Mesenchymal stem cell (in vitro differentiated cells and primary cell): ENCODE data around the gene NIPAL4.

ENCODE experiments used
- DNase-seq: peaks from one replicate; pipeline ENCODE4 v3.0.0-alpha.2; 2013
- H2AFZ ChIP-seq: one replicate; pipeline ENCODE4 v1.6.1; 2013; ENCODE audit warnings: low read depth, mild to moderate bottlenecking, control low read depth, inconsistent platforms, low read length, moderate library complexity
- H2AK5ac ChIP-seq: 2 replicates; pipeline ENCODE4 v1.6.1; 2013; ENCODE audit warnings: low read length, moderate library complexity, mild to moderate bottlenecking, inconsistent platforms; ENCODE audit not compliant: severe bottlenecking
- H2BK120ac ChIP-seq: one replicate; pipeline ENCODE4 v1.6.1; 2013; ENCODE audit warnings: low read depth, mild to moderate bottlenecking, inconsistent platforms, low read length, moderate library complexity
- H2BK12ac ChIP-seq, 2 experiments: one replicate each; pipeline ENCODE4 v1.6.1; 2013; ENCODE audit warnings: inconsistent platforms in 2 of 2, low read length in 2 of 2, mild to moderate bottlenecking in 2 of 2, moderate library complexity in 2 of 2, control low read depth in 1 of 2
- H2BK15ac ChIP-seq: one replicate; pipeline ENCODE4 v1.6.1; 2013; ENCODE audit warnings: mild to moderate bottlenecking, low read depth, inconsistent platforms; ENCODE audit not compliant: poor library complexity, severe bottlenecking
- H2BK5ac ChIP-seq: 2 replicates; pipeline ENCODE4 v1.6.1; 2013; ENCODE audit warnings: low read depth, mild to moderate bottlenecking, low read length, control low read depth, inconsistent platforms; ENCODE audit not compliant: poor library complexity, severe bottlenecking
- H3K14ac ChIP-seq, 2 experiments: one replicate each; pipeline ENCODE4 v1.6.1; 2013; ENCODE audit warnings: inconsistent platforms in 2 of 2, low read length in 2 of 2, control low read depth in 1 of 2, mild to moderate bottlenecking in 1 of 2, moderate library complexity in 1 of 2
- H3K18ac ChIP-seq, 2 experiments: one replicate each; pipeline ENCODE4 v1.6.1; 2013; ENCODE audit warnings: inconsistent platforms in 2 of 2, low read length in 2 of 2, control low read depth in 1 of 2, low read depth in 1 of 2, mild to moderate bottlenecking in 1 of 2
- H3K23ac ChIP-seq, 2 experiments: one replicate each; pipeline ENCODE4 v1.6.1; 2013; ENCODE audit warnings: inconsistent platforms in 2 of 2, low read length in 2 of 2, mild to moderate bottlenecking in 2 of 2, moderate library complexity in 2 of 2, control low read depth in 1 of 2
- H3K27ac ChIP-seq: 2 replicates; pipeline ENCODE4 v1.5.1; 2013; ENCODE audit warnings: mild to moderate bottlenecking, moderate library complexity, low read length, control low read depth, inconsistent platforms; ENCODE audit not compliant: poor library complexity, severe bottlenecking
- H3K27me3 ChIP-seq, 2 experiments: 2 replicates each; pipeline versions ENCODE4 v1.6.1 to v1.7.0; 2013; ENCODE audit warnings: low read length in 2 of 2, mild to moderate bottlenecking in 2 of 2, moderate library complexity in 2 of 2, control low read depth in 1 of 2, inconsistent platforms in 1 of 2; ENCODE audit not compliant: control insufficient read depth in 1 of 2, insufficient read depth in 1 of 2
- H3K36me3 ChIP-seq, 2 experiments: 2 replicates each; pipeline versions ENCODE4 v1.6.1 to v1.7.0; 2013; ENCODE audit warnings: low read length in 2 of 2, control low read depth in 1 of 2, inconsistent platforms in 1 of 2, low read depth in 1 of 2, mild to moderate bottlenecking in 1 of 2; ENCODE audit not compliant: insufficient read depth in 2 of 2, control insufficient read depth in 1 of 2
- H3K4ac ChIP-seq, 2 experiments: one replicate each; pipeline ENCODE4 v1.6.1; 2013; ENCODE audit warnings: inconsistent platforms in 2 of 2, low read length in 2 of 2, mild to moderate bottlenecking in 2 of 2, moderate library complexity in 2 of 2, control low read depth in 1 of 2, low read depth in 1 of 2
- H3K4me1 ChIP-seq: 2 replicates; pipeline ENCODE4 v1.6.1; 2013; ENCODE audit warnings: low read depth, low read length, control low read depth; ENCODE audit not compliant: control insufficient read depth, insufficient read depth
- H3K4me2 ChIP-seq: 2 replicates; pipeline ENCODE4 v1.6.1; 2013; ENCODE audit warnings: low read length, mild to moderate bottlenecking, inconsistent platforms; ENCODE audit not compliant: poor library complexity, severe bottlenecking
- H3K4me3 ChIP-seq, 2 experiments: 2 replicates each; pipeline versions ENCODE4 v1.5.1 to v1.7.0; 2013; ENCODE audit warnings: low read length in 2 of 2, mild to moderate bottlenecking in 2 of 2, control low read depth in 1 of 2, low read depth in 1 of 2; ENCODE audit not compliant: insufficient read depth in 1 of 2
- H3K79me1 ChIP-seq: replicated peaks from 2 replicates; pipeline ENCODE4 v1.6.1; 2013; ENCODE audit warnings: mild to moderate bottlenecking, control low read depth, low read length, inconsistent platforms; ENCODE audit not compliant: poor library complexity, severe bottlenecking
- H3K9ac ChIP-seq: 2 replicates; pipeline ENCODE4 v1.7.0; 2013; ENCODE audit warnings: mild to moderate bottlenecking, low read length, moderate library complexity
- H3K9me3 ChIP-seq: 2 replicates; pipeline ENCODE4 v1.7.0; 2013; ENCODE audit warnings: mild to moderate bottlenecking, low read length; ENCODE audit not compliant: control insufficient read depth
- H4K8ac ChIP-seq: one replicate; pipeline ENCODE4 v1.6.1; 2013; ENCODE audit warnings: inconsistent platforms, mild to moderate bottlenecking, low read length, moderate library complexity
- H4K91ac ChIP-seq: one replicate; pipeline ENCODE4 v1.6.1; 2013; ENCODE audit warnings: mild to moderate bottlenecking, low read length, inconsistent platforms
- WGBS: methylation state at CpG from one replicate; pipeline ENCODE4 v1.1.7; 2013; ENCODE audit warnings: mixed read lengths; 5-methylcytosine and 5-hydroxymethylcytosine counted together

NIPAL4 gene

DNA sequence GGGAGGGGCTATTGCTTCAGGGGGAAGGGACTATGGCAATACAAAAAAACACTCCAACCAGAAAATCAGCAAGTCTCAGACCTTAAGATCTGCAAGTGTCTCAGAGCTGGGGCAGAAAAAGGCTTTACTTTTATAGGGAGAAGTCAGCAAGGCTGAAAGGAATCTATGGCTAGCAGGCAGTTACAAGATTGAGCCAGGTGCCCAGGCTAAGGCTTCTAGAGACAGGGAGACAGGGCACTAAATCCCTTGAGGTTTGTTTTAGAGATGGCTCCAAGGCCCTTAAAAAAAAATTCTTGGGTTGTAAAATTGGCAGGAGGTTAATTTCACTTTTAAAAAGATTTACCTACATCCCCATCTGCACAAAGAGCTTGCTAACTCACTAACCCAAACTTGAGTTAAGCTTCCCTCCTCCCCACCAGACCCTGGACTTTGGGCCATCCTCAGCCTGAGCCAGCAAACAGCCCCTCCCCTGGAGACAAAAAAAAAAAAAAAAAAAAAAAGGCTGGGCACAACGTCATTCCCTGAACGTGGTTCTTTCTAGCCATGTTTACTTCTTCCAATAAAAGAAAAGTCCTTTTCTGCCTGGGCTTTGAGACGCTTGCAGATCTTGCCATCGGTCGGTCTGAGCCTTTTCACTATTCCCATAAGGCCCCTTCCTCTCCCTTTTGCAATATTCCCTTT, 17.9 kb downstream of the NIPAL4 start:
- Histone ChIP-seq H2BK120ac (no peak overlapping the region), H2BK12ac (no peak overlapping the region), H4K91ac (no peak overlapping the region), H3K4me3 (no peak overlapping the region), H2AK5ac (no peak overlapping the region), H3K18ac (no peak overlapping the region), H3K9me3 (no peaks in the 10 kb centered on the region), H2BK15ac (no peak overlapping the region), H4K8ac (no peak overlapping the region), H3K9ac (no peak overlapping the region), H3K4me1 (peaks cover 4% of the 10 kb centered on the region), H2AFZ (no peak overlapping the region), H3K14ac (no peak overlapping the region), H3K27ac (no peak overlapping the region), H2BK5ac (no peak overlapping the region), H3K4me2 (no peak overlapping the region), H3K23ac (no peak overlapping the region), H3K4ac (no peak overlapping the region), H3K79me1 (peaks cover 30% of the 10 kb centered on the region), H3K27me3 (no peaks in the 10 kb centered on the region), H3K36me3 (peaks cover 5 to 46% of the 10 kb centered on the region in 2 experiments)
- no peak for DNase-seq
- 61% methylated on average over 5 of the region's 5 CpGs for WGBS

DNA sequence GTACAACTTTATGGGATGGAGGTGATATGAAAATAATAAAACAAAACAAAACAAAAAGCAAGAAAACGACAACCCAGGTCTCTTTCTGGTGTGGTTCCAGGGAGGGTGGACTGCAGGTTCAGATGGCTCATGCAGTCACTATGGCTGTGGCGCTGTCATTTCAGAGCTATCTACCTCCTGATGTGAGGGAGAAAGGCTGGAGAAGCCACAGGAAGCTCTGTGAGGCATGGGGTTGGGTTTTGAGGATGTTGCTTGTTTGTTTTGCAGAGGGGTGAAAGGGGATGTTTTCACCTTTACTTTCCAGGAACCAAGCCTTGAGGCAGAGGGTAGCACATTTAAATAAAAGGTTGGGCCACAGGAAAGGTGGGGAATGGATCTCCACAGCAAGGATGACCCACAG, 18.7 kb downstream of the NIPAL4 start:
- peaks cover 5 to 46% of the 10 kb centered on the region in 2 experiments for H3K36me3 ChIP-seq
- no peak overlapping the region for H2BK12ac ChIP-seq
- no peak overlapping the region for H2BK15ac ChIP-seq
- no peak overlapping the region for H2BK5ac ChIP-seq
- H3K4me2 ChIP-seq = no peak overlapping the region
- H3K27ac ChIP-seq = no peak overlapping the region
- H4K91ac ChIP-seq = no peak overlapping the region
- H3K9me3 ChIP-seq = no peaks in the 10 kb centered on the region
- no peak overlapping the region for H3K9ac ChIP-seq
- H3K23ac ChIP-seq = no peak overlapping the region
- DNase-seq = no peak
- H2AK5ac ChIP-seq = no peak overlapping the region
- H3K14ac ChIP-seq = no peak overlapping the region
- peaks cover 3% of the 10 kb centered on the region for H3K4me1 ChIP-seq
- no peaks in the 10 kb centered on the region for H3K27me3 ChIP-seq
- peaks cover 30% of the 10 kb centered on the region for H3K79me1 ChIP-seq
- no peak overlapping the region for H4K8ac ChIP-seq
- H2AFZ ChIP-seq = no peak overlapping the region
- no peak overlapping the region for H2BK120ac ChIP-seq
- H3K4ac ChIP-seq = no peak overlapping the region
- WGBS = 91% methylated on average over 2 of the region's 2 CpGs
- H3K18ac ChIP-seq = no peak overlapping the region
- H3K4me3 ChIP-seq = no peak overlapping the region

DNA sequence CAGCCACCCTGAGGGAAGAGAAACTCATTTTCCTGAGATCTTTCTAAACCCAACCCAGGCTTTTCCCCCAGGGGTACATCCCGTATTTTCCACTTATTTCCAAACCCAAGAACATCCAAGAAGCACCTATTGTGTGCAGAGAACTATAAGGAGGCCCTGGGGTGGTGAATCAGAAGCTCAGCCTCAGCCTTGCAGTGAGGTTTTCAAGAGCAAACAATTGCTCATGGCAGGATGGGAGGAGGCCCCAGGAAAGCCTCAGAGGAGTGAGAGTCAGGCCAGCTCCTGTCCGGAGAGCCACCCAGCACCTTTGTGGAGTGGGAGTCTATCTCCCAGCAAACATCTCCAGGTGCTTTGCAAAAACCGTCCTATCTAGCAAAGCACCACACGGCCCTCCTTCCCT, 19.2 kb downstream of the NIPAL4 start:
- Histone ChIP-seq H3K9me3 (no peaks in the 10 kb centered on the region), H3K36me3 (peaks cover 5 to 42% of the 10 kb centered on the region in 2 experiments), H3K27ac (no peak overlapping the region), H3K4ac (no peak overlapping the region), H3K4me2 (no peak overlapping the region), H2BK5ac (no peak overlapping the region), H3K14ac (no peak overlapping the region), H3K4me3 (no peak overlapping the region), H3K27me3 (no peaks in the 10 kb centered on the region), H4K91ac (no peak overlapping the region), H2AFZ (no peak overlapping the region), H2BK15ac (no peak overlapping the region), H3K9ac (peak overlapping the region; percentile 3), H3K79me1 (peaks cover 28% of the 10 kb centered on the region), H3K4me1 (no peaks in the 10 kb centered on the region), H3K18ac (no peak overlapping the region), H3K23ac (no peak overlapping the region), H2AK5ac (no peak overlapping the region), H2BK120ac (no peak overlapping the region), H4K8ac (no peak overlapping the region), H2BK12ac (no peak overlapping the region)
- WGBS = 96% methylated on average over 3 of the region's 4 CpGs
- no peak for DNase-seq

DNA sequence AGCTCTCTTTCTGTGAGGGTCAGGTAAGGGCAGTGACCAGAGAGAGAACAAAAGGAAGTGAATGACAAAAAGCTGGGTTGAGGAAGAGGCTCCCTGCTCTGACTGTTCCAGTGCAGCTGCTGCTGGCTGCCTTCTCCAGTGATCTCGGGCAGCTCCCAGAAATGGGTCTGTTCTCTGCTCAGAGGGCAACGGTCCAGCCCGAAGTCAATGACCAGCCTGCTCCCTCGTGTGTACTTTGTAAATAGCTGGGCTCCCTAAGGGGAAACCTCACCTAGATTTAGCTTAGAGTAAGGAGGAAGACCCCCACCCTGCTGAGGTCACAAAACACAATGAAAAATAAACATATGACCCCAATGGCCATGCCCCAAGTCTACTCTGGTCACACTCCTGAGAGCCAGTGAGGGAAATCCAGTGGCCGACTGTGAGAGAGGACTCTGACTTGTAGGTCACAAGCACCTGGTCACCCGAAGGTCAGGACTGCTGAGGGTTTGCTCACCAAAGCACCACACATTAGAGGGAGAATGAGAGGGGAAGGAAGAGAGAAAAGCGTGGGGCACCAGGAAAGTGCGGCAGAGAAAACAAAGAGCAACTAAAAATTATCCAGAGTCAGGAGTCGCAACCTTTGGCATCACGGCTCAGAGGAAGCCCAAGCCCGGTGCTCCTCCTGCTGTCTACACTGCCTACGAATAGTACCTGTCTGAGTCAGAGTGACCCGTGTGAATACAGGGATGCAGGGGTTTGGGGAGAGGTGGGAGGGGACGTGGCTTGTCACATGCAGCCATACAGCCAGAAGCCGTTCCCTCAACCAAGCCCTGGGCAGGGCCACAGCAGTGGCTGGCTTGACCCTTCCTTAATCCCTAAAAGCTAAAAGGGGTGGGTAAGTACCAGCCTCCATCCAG, 19.8 kb downstream of the NIPAL4 start:
- H2BK12ac ChIP-seq = no peak overlapping the region
- no peak overlapping the region for H3K23ac ChIP-seq

More for the DNA sequence above, 19.8 kb downstream of the NIPAL4 start:
- no peak overlapping the region for H2AK5ac ChIP-seq
- no peak overlapping the region for H2BK15ac ChIP-seq
- H2BK5ac ChIP-seq = no peak overlapping the region
- peaks cover 32% of the 10 kb centered on the region for H3K79me1 ChIP-seq
- no peak overlapping the region for H2BK120ac ChIP-seq
- no peaks in the 10 kb centered on the region for H3K4me1 ChIP-seq
- no peak overlapping the region for H3K4me2 ChIP-seq
- DNase-seq = no peak
- no peaks in the 10 kb centered on the region for H3K9me3 ChIP-seq
- 92% methylated on average over 15 of the region's 15 CpGs for WGBS
- no peak overlapping the region for H4K91ac ChIP-seq
- H3K4ac ChIP-seq = no peak overlapping the region
- H3K4me3 ChIP-seq = no peak overlapping the region
- peaks cover 5 to 47% of the 10 kb centered on the region in 2 experiments for H3K36me3 ChIP-seq
- no peak overlapping the region for H3K18ac ChIP-seq
- H3K14ac ChIP-seq = no peak overlapping the region
- no peak overlapping the region for H2AFZ ChIP-seq
- no peak overlapping the region for H4K8ac ChIP-seq
- H3K27ac ChIP-seq = no peak overlapping the region
- peak overlapping the region; percentile 3 for H3K9ac ChIP-seq
- no peaks in the 10 kb centered on the region for H3K27me3 ChIP-seq
